Lower leg skin (tissue), 3 donors: ENCODE measurements around the gene PLEK2.

Experiments used
- POLR2A ChIP-seq, 2 donors: fragments of 450-650 bp; IDR thresholded peaks; one replicate each; pipeline ENCODE4 v1.6.1; 2016 to 2017; ENCODE audit warnings: antibody characterized with exemption in 2 of 2, mild to moderate bottlenecking in 1 of 2, moderate library complexity in 1 of 2
- TF ChIP-seq, protein P1 (sequence below), 3 donors: fragments of 450-650 bp; IDR thresholded peaks; one replicate each; pipeline ENCODE4 v1.5.1; 2016; ENCODE audit warnings: antibody characterized with exemption in 3 of 3, mild to moderate bottlenecking in 3 of 3, moderate library complexity in 2 of 3

DNA sequence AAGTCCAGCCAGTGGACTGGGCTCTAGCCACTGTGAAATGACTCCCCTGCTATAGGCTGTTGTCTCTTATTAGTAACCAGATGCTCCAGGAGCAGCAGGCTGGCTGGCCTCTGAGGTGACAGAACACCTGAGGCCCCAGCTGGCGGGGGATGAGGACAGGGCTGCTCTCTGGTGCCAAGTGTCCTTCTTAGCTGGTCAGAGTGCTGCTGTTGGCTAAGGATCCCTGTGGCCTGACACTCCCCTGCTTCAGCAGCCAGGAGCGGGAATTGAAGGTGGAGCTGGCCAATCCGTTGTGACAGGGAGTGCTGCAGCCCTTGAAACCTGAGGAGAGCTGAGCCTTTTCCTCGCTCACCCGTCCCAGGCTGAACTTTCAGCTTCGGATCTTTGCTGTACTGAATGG, 45.8 kb upstream of the PLEK2 start:
- TF ChIP-seq, protein P1, sequence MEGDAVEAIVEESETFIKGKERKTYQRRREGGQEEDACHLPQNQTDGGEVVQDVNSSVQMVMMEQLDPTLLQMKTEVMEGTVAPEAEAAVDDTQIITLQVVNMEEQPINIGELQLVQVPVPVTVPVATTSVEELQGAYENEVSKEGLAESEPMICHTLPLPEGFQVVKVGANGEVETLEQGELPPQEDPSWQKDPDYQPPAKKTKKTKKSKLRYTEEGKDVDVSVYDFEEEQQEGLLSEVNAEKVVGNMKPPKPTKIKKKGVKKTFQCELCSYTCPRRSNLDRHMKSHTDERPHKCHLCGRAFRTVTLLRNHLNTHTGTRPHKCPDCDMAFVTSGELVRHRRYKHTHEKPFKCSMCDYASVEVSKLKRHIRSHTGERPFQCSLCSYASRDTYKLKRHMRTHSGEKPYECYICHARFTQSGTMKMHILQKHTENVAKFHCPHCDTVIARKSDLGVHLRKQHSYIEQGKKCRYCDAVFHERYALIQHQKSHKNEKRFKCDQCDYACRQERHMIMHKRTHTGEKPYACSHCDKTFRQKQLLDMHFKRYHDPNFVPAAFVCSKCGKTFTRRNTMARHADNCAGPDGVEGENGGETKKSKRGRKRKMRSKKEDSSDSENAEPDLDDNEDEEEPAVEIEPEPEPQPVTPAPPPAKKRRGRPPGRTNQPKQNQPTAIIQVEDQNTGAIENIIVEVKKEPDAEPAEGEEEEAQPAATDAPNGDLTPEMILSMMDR (IDR thresholded peaks at IDR 0.05), result no peak
- no peak for TF ChIP-seq POLR2A (IDR thresholded peaks at IDR 0.05)
